Heart left ventricle (tissue), 16 donors: ENCODE measurements around the gene IL6R. TPM values are rescaled to one million over a fixed set of nuclear protein-coding genes. Genes with fewer than 3 reads are reported as not detected.

Experiments used
- ATAC-seq, 4 donors: fragments of 200-7000 bp; cut with Tn5 transposase; one replicate each; pipeline ENCODE4 v1.9.1; 2020 to 2022; ENCODE audit warnings: moderate library complexity in 4 of 4, mild to moderate bottlenecking in 3 of 4, moderate number of reproducible peaks in 1 of 4
- DNase-seq, 5 donors: peaks; one replicate each; pipeline ENCODE4 v3.0.0-alpha.2; 2020
- H3K27ac ChIP-seq, 12 donors: fragments of 200-600 bp; sonication (generic) in 4 of 12; one replicate each; pipeline versions ENCODE4 v1.5.0 to v1.8.0; 2016 to 2022; ENCODE audit warnings: mild to moderate bottlenecking in 2 of 12
- H3K27me3 ChIP-seq, 9 donors: fragments of 200-600 bp; sonication (generic) in 2 of 9; one replicate each; pipeline versions ENCODE4 v1.5.1 to v1.8.0; 2016 to 2022; ENCODE audit warnings: mild to moderate bottlenecking in 3 of 9
- H3K36me3 ChIP-seq, 9 donors: fragments of 200-600 bp; sonication (generic) in 2 of 9; one replicate each; pipeline versions ENCODE4 v1.5.0 to v1.8.0; 2018 to 2022; ENCODE audit warnings: mild to moderate bottlenecking in 2 of 9
- H3K4me1 ChIP-seq, 12 donors: fragments of 200-600 bp; sonication (generic) in 4 of 12; one replicate each; pipeline versions ENCODE4 v1.5.0 to v1.8.0; 2016 to 2022; ENCODE audit warnings: mild to moderate bottlenecking in 3 of 12
- H3K4me3 ChIP-seq, 12 donors: fragments of 200-600 bp; sonication (generic) in 4 of 12; one replicate each; pipeline versions ENCODE4 v1.5.0 to v1.8.0; 2017 to 2022; ENCODE audit warnings: mild to moderate bottlenecking in 9 of 12, moderate library complexity in 4 of 12
- H3K9me3 ChIP-seq, 12 donors: fragments of 200-600 bp; sonication (generic) in 4 of 12; one replicate each; pipeline versions ENCODE4 v1.5.0 to v1.8.0; 2016 to 2022; ENCODE audit warnings: mild to moderate bottlenecking in 1 of 12
- POLR2A ChIP-seq, 2 donors: fragments of 450-650 bp; IDR thresholded peaks; one replicate each; pipeline ENCODE4 v1.6.1; 2017; ENCODE audit warnings: antibody characterized with exemption in 2 of 2, mild to moderate bottlenecking in 2 of 2, moderate library complexity in 2 of 2
- WGBS, 4 donors: extraction: QIAGEN DNeasy Blood & Tissue Kit in 2 of 4; methylation state at CpG; one replicate each; pipeline versions ENCODE4 v1.1.5 to v1.1.7; 2013 to 2018; 5-methylcytosine and 5-hydroxymethylcytosine counted together
- intact Hi-C, 10 donors: fragments of 100-400 bp; cut with DNase I; formaldehyde crosslinking; loops; one replicate each; pipeline versions ENCODE4 v1.11.1 to v1.14.2; 2022
- polyA plus RNA-seq, 2 donors: library from polyadenylated mRNA; stranded (reverse); fragments of 200-250 nt; gene quantifications; one replicate each; pipeline ENCODE4 v1.2.3, GENCODE V29; 2013
- total RNA-seq, 9 donors: library from RNA; depleted of rRNA in 2 of 9; stranded (reverse); fragments of >200 nt in 2 of 9; fragmentation: NEBNext Ultra II Directional in 3 of 9; extraction: Animal tissue kit (Norgen Biotek cat#: 25700) in 3 of 9; gene quantifications; one replicate each; pipeline versions ENCODE4 v1.1.0 to v1.2.4, GENCODE V29; 2016 to 2023
- TF ChIP-seq, protein P1 (sequence below), 12 donors: fragments of 200-600 bp; sonication (generic) in 4 of 12; IDR thresholded peaks; one replicate each; pipeline versions ENCODE4 v1.5.0 to v1.8.0; 2018 to 2022; ENCODE audit warnings: antibody characterized with exemption in 12 of 12, mild to moderate bottlenecking in 5 of 12
- donor health status: ischemic (EF 13 %, LVEDD 7.1; RV severe dilation, severe dysfunction).
- donor health status: healthy with polysubstance abuse.
- donor health status: DM: no; HTN: yes; CAD: no.
- donor health status: DM: no; HTN: no; CAD: no.
- donor health status: ischemic (EF 25% LVEDD 6.9; RV normal size, moderate dysfunction).
- donor health status: ischemic (EF 25% LVEDD 5.7; RV mildly dilated, moderate dysfunction).
- donor health status: healthy.
- donor health status: DM: yes; HTN: yes; CAD: no.
- donor health status: ischemic (EF 35%, LVEDD 5.7; RV mildly dilated, moderate dysfunction).
- donor health status: nonischemic (EF 11% LVEDD 7.7; RV severe dilation, severe dysfunction).
- donor health status: DM: yes; HTN: yes; CAD: no.
- donor health status: PGD.
- donor health status: ischemic (EF 29% LVEDD 5.4; RV normal size, mild dysfunction).
- donor health status: nonischemic (EF 23%, LVEDD 6.1; RV moderate dilation, normal function).

Gene IL6R
- total and polyA plus RNA-seq, 11 donors = 3.4 to 26.6 (median 10.6) TPM

DNA sequence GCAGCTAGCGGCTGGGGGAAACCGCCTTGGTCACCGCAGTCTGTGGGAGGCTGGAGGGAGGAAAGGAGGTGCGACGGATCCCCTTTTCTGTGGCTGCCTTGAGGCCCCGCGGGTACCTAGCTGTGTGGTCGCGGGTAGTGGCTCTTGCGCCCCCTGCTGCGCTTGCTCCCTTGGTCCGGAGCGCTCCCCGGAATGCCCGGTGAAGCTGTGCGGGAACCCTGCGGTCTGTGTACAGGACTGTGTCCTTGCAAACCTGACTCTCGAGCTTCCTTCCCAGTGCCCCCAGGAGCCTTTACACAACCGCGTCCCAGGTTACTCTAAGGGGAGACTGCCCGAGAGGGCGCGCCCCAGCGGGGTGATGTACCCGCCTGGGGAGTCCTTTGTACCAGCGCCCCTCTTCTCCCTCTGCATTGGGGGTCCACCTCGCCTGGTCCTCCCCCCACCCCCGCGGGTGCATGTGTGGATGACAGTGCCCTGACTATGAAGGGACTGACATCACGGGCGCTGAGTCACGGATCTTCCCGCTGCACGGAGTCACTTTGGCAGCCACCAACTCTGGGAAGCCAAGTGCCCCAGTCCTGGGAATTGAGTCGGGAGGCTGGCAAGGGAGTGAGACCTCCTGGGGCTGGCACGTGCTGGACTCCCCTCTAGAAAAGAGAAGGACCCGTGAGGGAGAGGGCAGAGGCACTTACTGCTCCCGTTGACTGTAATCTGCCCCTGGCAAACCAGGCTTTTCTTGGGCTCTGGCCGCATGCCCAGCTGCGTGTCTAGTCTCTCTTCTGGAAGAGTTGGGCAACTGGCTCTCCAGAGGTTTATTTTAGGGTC is 816 bp downstream of the IL6R start:
- Histone ChIP-seq H3K27ac (peak overlapping the region; percentile 76 to 99 (median 94)), H3K9me3 (no peaks in the 10 kb centered on the region), H3K4me1 (peaks cover 0 to 94% (median 38%) of the 10 kb centered on the region in 12 donors), H3K4me3 (peak overlapping the region; percentile 56 to 81 (median 72)), H3K36me3 (no peaks in the 10 kb centered on the region), H3K27me3 (no peaks in the 10 kb centered on the region)
- ATAC-seq (peak; percentile 60 to 66 (median 63)), DNase-seq (peak; percentile 73 to 93 (median 87))
- intact Hi-C loops = loop anchor here in 7 of 10 donors (1.0 to 10.0 kb wide), 7 partner anchors 28 to 151 kb away; partner anchors contain the start of gene UBE2Q1 (in 2 of the 7)
- peak in 1 of 2 donors; percentile 27 for TF ChIP-seq POLR2A (IDR thresholded peaks at IDR 0.05)
- TF ChIP-seq, protein P1, sequence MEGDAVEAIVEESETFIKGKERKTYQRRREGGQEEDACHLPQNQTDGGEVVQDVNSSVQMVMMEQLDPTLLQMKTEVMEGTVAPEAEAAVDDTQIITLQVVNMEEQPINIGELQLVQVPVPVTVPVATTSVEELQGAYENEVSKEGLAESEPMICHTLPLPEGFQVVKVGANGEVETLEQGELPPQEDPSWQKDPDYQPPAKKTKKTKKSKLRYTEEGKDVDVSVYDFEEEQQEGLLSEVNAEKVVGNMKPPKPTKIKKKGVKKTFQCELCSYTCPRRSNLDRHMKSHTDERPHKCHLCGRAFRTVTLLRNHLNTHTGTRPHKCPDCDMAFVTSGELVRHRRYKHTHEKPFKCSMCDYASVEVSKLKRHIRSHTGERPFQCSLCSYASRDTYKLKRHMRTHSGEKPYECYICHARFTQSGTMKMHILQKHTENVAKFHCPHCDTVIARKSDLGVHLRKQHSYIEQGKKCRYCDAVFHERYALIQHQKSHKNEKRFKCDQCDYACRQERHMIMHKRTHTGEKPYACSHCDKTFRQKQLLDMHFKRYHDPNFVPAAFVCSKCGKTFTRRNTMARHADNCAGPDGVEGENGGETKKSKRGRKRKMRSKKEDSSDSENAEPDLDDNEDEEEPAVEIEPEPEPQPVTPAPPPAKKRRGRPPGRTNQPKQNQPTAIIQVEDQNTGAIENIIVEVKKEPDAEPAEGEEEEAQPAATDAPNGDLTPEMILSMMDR (IDR thresholded peaks at IDR 0.05) = peak in 10 of 12 donors; percentile 20 to 68 (median 44)
- 3 to 6% (median 4%) methylated on average over 18 to 40 of the region's 40 CpGs for WGBS, 4 donors

DNA sequence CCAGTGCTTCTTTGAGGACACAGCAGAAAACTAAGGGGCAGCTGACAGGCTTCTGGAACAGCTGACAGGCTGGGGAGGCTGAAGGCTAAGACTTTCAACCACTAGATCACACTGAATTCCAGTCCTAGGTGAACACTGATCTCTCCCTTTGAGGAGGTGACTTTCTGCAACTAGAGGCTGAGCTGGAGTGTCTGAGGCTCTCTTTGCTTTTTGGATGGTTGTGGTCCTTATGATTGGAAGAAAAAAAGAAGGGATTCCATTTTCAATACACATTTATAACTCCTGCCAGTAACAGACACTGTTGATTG is 1.4 kb downstream of the IL6R start:
- Histone ChIP-seq H3K27me3 (no peaks in the 10 kb centered on the region), H3K9me3 (no peaks in the 10 kb centered on the region), H3K4me1 (peaks cover 0 to 96% (median 39%) of the 10 kb centered on the region in 12 donors), H3K4me3 (peak overlapping the region; percentile 56 to 81 (median 72)), H3K27ac (peak overlapping the region; percentile 76 to 99 (median 94)), H3K36me3 (no peaks in the 10 kb centered on the region)
- DNase-seq (no peak), ATAC-seq (peak in 1 of 4 donors; percentile 54)
- intact Hi-C loops = loop anchor here in 6 of 10 donors (1.0 to 10.0 kb wide), 6 partner anchors 28 to 151 kb away; partner anchors contain the start of gene UBE2Q1 (in 2 of the 6)
- no peak for TF ChIP-seq POLR2A (IDR thresholded peaks at IDR 0.05)
- TF ChIP-seq, protein P1 (IDR thresholded peaks at IDR 0.05) = no peak

DNA sequence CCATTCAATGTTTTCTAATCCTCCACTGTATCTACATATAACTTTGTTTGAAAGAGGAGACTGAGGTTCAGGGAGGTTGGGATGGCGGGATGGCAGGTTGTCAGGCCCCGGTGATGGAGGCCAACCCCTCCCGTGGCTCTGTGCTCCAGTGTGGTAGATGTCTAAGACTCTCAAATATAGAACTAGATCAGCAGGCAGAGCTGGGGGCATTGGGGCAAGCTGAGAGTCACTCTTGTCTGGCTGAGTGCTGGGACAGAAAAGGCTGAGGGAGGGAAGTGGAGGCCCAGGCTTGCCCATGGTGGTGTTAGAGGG is 1.7 kb downstream of the IL6R start:
- intact Hi-C loops = loop anchor here in 6 of 10 donors (1.0 to 10.0 kb wide), 6 partner anchors 27 to 150 kb away; partner anchors contain the start of gene UBE2Q1 (in 2 of the 6)
- no peak for DNase-seq
- TF ChIP-seq, protein P1 (IDR thresholded peaks at IDR 0.05) = no peak
- no peak for TF ChIP-seq POLR2A (IDR thresholded peaks at IDR 0.05)
- Histone ChIP-seq H3K4me1 (peaks cover 0 to 95% (median 39%) of the 10 kb centered on the region in 12 donors), H3K36me3 (no peaks in the 10 kb centered on the region), H3K4me3 (peak overlapping the region in 10 of 12 donors; percentile 65 to 81 (median 76)), H3K9me3 (no peaks in the 10 kb centered on the region), H3K27ac (peak overlapping the region; percentile 76 to 99 (median 94)), H3K27me3 (no peaks in the 10 kb centered on the region)
- 50 to 76% (median 70%) methylated on average over 3 of the region's 3 CpGs for WGBS, 4 donors
- ATAC-seq = no peak
